Measurements from ENCODE around the gene GREB1.

- TF ChIP-seq CTCF (IDR thresholded peaks at IDR 0.05; ENCODE audit: poor library complexity) (no peak), EZH2 (IDR thresholded peaks at IDR 0.05; ENCODE audit: borderline replicate concordance) (no peak)
These were observed 39.2 kb downstream of the GREB1 start for GRCh38 chr2:11572996-11573395.

Measured in hepatocyte (in vitro differentiated cells).